Measurements from ENCODE around the gene CMKLR1. TPM values are rescaled to one million over a fixed set of nuclear protein-coding genes. Genes with fewer than 3 reads are reported as not detected.

Gene CMKLR1
- total and polyA plus RNA-seq, 9 donors = 1.4 to 28.3 (median 3.1) TPM

DNA sequence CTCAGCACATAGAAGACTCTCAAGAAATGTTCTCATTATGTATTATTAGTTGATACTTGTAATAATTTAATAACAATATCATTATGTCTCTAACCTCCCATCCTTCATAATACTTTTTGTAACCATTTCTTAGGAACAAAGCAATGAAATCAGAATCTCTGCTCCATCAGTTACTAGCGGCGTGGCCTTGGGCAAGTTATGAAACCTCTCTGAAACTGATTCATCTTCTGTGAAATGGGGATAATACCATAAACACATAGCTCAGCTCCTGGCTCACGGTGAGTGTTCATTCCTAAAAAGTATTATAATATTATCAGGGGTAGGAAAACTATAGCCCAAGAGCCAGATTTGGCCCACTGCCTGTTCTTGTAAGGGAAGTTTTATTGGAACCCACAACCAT, 11.4 kb upstream of the CMKLR1 start:
- TF ChIP-seq, protein P1, sequence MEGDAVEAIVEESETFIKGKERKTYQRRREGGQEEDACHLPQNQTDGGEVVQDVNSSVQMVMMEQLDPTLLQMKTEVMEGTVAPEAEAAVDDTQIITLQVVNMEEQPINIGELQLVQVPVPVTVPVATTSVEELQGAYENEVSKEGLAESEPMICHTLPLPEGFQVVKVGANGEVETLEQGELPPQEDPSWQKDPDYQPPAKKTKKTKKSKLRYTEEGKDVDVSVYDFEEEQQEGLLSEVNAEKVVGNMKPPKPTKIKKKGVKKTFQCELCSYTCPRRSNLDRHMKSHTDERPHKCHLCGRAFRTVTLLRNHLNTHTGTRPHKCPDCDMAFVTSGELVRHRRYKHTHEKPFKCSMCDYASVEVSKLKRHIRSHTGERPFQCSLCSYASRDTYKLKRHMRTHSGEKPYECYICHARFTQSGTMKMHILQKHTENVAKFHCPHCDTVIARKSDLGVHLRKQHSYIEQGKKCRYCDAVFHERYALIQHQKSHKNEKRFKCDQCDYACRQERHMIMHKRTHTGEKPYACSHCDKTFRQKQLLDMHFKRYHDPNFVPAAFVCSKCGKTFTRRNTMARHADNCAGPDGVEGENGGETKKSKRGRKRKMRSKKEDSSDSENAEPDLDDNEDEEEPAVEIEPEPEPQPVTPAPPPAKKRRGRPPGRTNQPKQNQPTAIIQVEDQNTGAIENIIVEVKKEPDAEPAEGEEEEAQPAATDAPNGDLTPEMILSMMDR (IDR thresholded peaks at IDR 0.05) = no peak
- TF ChIP-seq POLR2A (IDR thresholded peaks at IDR 0.05) (no peak), EP300 (IDR thresholded peaks at IDR 0.05) (no peak)
- H3K27ac ChIP-seq = no peak overlapping the region
- H3K4me3 ChIP-seq = no peak overlapping the region
- WGBS, 3 donors = 80 to 89% (median 87%) methylated on average over 3 of the region's 3 CpGs
- no peaks in the 10 kb centered on the region for H3K4me1 ChIP-seq (ENCODE audit: insufficient read depth)
- intact Hi-C loops (cut with DNase I) = no loop called here
- no peaks in the 10 kb centered on the region for H3K36me3 ChIP-seq
- no peaks in the 10 kb centered on the region for H3K27me3 ChIP-seq
- DNase-seq = no peak
- H3K9me3 ChIP-seq = no peaks in the 10 kb centered on the region

DNA sequence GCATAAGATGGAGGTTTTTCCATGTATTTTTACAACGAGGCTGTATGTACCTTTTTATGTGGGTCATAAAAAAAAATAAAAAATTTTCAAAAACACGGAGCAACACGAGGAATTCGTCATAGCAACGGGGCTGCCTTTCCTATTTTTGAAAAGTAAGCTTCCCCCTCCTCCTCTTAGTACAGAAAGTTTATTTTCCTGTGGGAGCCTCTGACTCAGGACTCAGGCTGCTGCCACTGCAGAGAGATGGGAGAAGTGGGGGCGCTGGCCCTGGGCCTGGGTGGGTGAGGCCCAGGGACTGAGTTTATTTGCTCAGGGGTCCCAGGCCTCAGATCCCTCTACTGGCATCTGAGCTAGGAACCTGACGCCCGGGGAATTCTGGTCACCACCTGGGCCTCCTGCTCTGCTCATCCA, 10.2 kb upstream of the CMKLR1 start:
- H3K27me3 ChIP-seq = no peaks in the 10 kb centered on the region
- no peaks in the 10 kb centered on the region for H3K9me3 ChIP-seq
- intact Hi-C loops (cut with DNase I) = no loop called here
- 11 to 23% (median 16%) methylated on average over 8 of the region's 8 CpGs for WGBS, 3 donors
- no peaks in the 10 kb centered on the region for H3K4me1 ChIP-seq (ENCODE audit: insufficient read depth)
- peak in 3 of 5 donors; percentile 16 to 38 (median 29) for DNase-seq
- H3K27ac ChIP-seq = no peak overlapping the region
- no peaks in the 10 kb centered on the region for H3K36me3 ChIP-seq
- no peak for TF ChIP-seq POLR2A (IDR thresholded peaks at IDR 0.05)
- no peak for TF ChIP-seq EP300 (IDR thresholded peaks at IDR 0.05)
- TF ChIP-seq, protein P1 (IDR thresholded peaks at IDR 0.05) = no peak
- H3K4me3 ChIP-seq = no peak overlapping the region

DNA sequence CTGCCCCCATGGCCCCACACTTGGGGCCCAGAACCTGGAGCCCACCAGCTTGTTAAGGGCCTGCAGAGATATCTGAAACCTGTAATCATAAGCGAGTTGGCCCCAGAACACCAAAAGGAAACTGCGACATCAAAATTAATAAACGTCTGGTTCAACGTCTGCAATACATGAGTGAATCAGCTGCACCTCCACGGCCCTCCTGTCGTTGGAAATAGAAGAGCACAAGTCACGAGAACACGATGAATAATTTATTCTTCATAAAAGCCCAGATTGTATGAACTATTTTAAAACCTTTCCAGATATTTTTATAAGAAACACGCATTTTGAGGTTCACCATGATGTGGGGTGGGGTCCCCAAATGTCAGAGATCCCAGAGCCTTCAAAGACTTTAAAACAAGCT, 9.7 kb upstream of the CMKLR1 start:
- WGBS, 3 donors = 41 to 56% (median 47%) methylated on average over 9 of the region's 9 CpGs
- H3K4me1 ChIP-seq (ENCODE audit: insufficient read depth) = no peaks in the 10 kb centered on the region

DNA sequence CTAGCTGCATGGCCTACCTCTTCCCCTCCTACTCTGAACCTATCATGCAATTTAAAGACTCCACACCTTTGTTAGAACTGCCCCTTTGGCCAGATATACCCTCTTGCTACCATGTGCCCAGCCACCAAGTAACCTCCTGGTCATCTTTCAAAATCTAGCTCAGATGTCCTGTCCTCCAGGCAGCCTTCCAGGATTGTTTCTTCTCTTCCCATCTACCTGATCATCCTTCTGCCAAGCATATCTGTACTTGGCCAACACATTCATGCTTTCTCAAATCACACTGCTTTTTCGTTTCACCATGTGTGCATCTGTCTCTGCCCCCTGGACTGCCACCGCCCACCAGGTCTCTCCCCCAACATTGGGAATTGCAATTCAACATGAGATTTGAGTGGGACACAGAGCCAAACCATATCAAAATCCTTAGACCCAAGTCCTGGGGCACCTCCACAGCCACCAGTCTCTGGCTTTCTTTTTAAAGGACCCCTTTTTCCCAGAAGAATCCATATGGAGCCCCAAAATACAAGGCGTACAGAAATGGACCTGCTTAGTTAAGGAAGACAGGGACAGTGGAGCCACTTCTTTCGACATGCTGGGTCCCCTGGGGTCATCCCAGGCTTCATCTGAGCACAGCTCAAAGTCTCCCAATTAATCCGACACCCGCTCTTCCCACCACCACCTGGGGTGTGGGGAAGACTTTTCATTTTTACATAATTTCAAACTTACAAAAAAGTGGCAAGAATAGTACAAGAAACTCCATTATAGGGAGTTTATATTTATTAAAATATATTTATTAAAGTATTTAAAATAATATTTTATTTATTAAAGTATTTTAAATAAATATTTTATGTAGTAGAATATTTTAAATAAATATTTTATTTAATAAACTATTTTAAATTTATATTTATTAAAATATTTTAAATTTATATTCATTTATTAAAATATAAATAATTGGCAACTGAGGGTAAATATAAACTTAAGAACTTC, 7.9 kb upstream of the CMKLR1 start:
- 84 to 87% (median 87%) methylated on average over 6 of the region's 6 CpGs for WGBS, 3 donors
- no peak for DNase-seq
- Histone ChIP-seq H3K4me1 (ENCODE audit: insufficient read depth) (no peaks in the 10 kb centered on the region), H3K27me3 (no peaks in the 10 kb centered on the region), H3K27ac (no peak overlapping the region), H3K4me3 (no peak overlapping the region), H3K36me3 (no peaks in the 10 kb centered on the region), H3K9me3 (no peaks in the 10 kb centered on the region)
- intact Hi-C loops (cut with DNase I) = no loop called here
- no peak for TF ChIP-seq POLR2A (IDR thresholded peaks at IDR 0.05)
- TF ChIP-seq, protein P1 (IDR thresholded peaks at IDR 0.05) = no peak
- no peak for TF ChIP-seq EP300 (IDR thresholded peaks at IDR 0.05)

More for the DNA sequence above, 9.7 kb upstream of the CMKLR1 start:
- Histone ChIP-seq H3K27me3 (no peaks in the 10 kb centered on the region), H3K27ac (no peak overlapping the region), H3K36me3 (no peaks in the 10 kb centered on the region), H3K9me3 (no peaks in the 10 kb centered on the region), H3K4me3 (no peak overlapping the region)
- DNase-seq = no peak
- intact Hi-C loops (cut with DNase I) = no loop called here
- TF ChIP-seq EP300 (IDR thresholded peaks at IDR 0.05) (no peak), POLR2A (IDR thresholded peaks at IDR 0.05) (no peak)
- TF ChIP-seq, protein P1 (IDR thresholded peaks at IDR 0.05) = no peak
